Trophoblast cell (in vitro differentiated cells and primary cell): ENCODE results near the gene DOCK11.

Source experiments
- DNase-seq, 2 donors: peaks; one replicate each; pipeline ENCODE4 v3.0.0-alpha.2; 2016
- H2AFZ ChIP-seq: 2 replicates; pipeline ENCODE4 v1.6.1; 2013; ENCODE audit warnings: low read length, moderate library complexity, mild to moderate bottlenecking; ENCODE audit not compliant: insufficient read depth, poor library complexity
- H2AK5ac ChIP-seq: 2 replicates; pipeline ENCODE4 v1.6.1; 2013; ENCODE audit warnings: mild to moderate bottlenecking, low read length
- H2BK120ac ChIP-seq: 2 replicates; pipeline ENCODE4 v1.6.1; 2013; ENCODE audit warnings: low read length, mild to moderate bottlenecking, moderate library complexity; ENCODE audit not compliant: insufficient read depth, poor library complexity
- H2BK12ac ChIP-seq: 2 replicates; pipeline ENCODE4 v1.6.1; 2013; ENCODE audit warnings: mild to moderate bottlenecking, low read length, moderate library complexity
- H2BK5ac ChIP-seq: 2 replicates; pipeline ENCODE4 v1.6.1; 2013; ENCODE audit warnings: low read length, low read depth, moderate library complexity, mild to moderate bottlenecking; ENCODE audit not compliant: poor library complexity
- H3K14ac ChIP-seq: 2 replicates; pipeline ENCODE4 v1.6.1; 2013; ENCODE audit warnings: mild to moderate bottlenecking, low read length
- H3K18ac ChIP-seq: 2 replicates; pipeline ENCODE4 v1.6.1; 2013; ENCODE audit warnings: mild to moderate bottlenecking, low read length
- H3K23ac ChIP-seq: 2 replicates; pipeline ENCODE4 v1.6.1; 2013; ENCODE audit warnings: low read length
- H3K27ac ChIP-seq: 2 replicates; pipeline ENCODE4 v1.5.1; 2013; ENCODE audit warnings: low read depth, mild to moderate bottlenecking, inconsistent platforms, low read length, moderate library complexity
- H3K27me3 ChIP-seq: 2 replicates; pipeline ENCODE4 v1.6.1; 2013; ENCODE audit warnings: inconsistent platforms, mild to moderate bottlenecking, low read length, moderate library complexity; ENCODE audit not compliant: insufficient read depth
- H3K36me3 ChIP-seq, 2 experiments: 1 replicate in 1 of 2; 2 replicates in 1 of 2; pipeline ENCODE4 v1.6.1; 2013; ENCODE audit warnings: low read length in 2 of 2, mild to moderate bottlenecking in 2 of 2, moderate library complexity in 1 of 2; ENCODE audit not compliant: insufficient read depth in 2 of 2, control insufficient read depth in 1 of 2
- H3K4ac ChIP-seq: 2 replicates; pipeline ENCODE4 v1.6.1; 2013; ENCODE audit warnings: low read depth, mild to moderate bottlenecking, low read length, moderate library complexity
- H3K4me1 ChIP-seq, 2 experiments: 1 replicate in 1 of 2; 2 replicates in 1 of 2; pipeline ENCODE4 v1.6.1; 2013; ENCODE audit warnings: low read length in 2 of 2, mild to moderate bottlenecking in 2 of 2, moderate library complexity in 1 of 2; ENCODE audit not compliant: insufficient read depth in 2 of 2, control insufficient read depth in 1 of 2
- H3K4me2 ChIP-seq: 2 replicates; pipeline ENCODE4 v1.6.1; 2013; ENCODE audit warnings: inconsistent platforms, mild to moderate bottlenecking, low read length, moderate library complexity
- H3K4me3 ChIP-seq: 2 replicates; pipeline ENCODE4 v1.5.1; 2013; ENCODE audit warnings: mild to moderate bottlenecking, low read depth, low read length, inconsistent platforms
- H3K79me1 ChIP-seq: one replicate; pipeline ENCODE4 v1.6.1; 2013; ENCODE audit warnings: low read length
- H3K79me2 ChIP-seq: 2 replicates; pipeline ENCODE4 v1.6.1; 2013; ENCODE audit warnings: low read length, mild to moderate bottlenecking; ENCODE audit not compliant: control insufficient read depth, insufficient read depth, poor library complexity
- H3K9ac ChIP-seq: 2 replicates; pipeline ENCODE4 v1.6.1; 2013; ENCODE audit warnings: mild to moderate bottlenecking, low read length
- H3K9me3 ChIP-seq: 2 replicates; pipeline ENCODE4 v1.6.1; 2013; ENCODE audit warnings: low read depth, mild to moderate bottlenecking, control low read depth, inconsistent platforms, low read length; ENCODE audit not compliant: insufficient read depth
- H4K12ac ChIP-seq: 2 replicates; pipeline ENCODE4 v1.6.1; 2013; ENCODE audit warnings: low read depth, mild to moderate bottlenecking, low read length, moderate library complexity
- H4K8ac ChIP-seq: 2 replicates; pipeline ENCODE4 v1.6.1; 2013; ENCODE audit warnings: low read depth, mild to moderate bottlenecking, low read length, moderate library complexity
- H4K91ac ChIP-seq: one replicate; pipeline ENCODE4 v1.6.1; 2013; ENCODE audit warnings: low read depth, mild to moderate bottlenecking, low read length, moderate library complexity
- WGBS: extraction: QIAGEN DNeasy Blood & Tissue Kit; methylation state at CpG from one replicate; pipeline ENCODE4 v1.1.7; 2013; ENCODE audit warnings: missing lambda C conversion rate; ENCODE audit not compliant: insufficient read length, insufficient coverage; ENCODE audit errors: extremely low coverage; 5-methylcytosine and 5-hydroxymethylcytosine counted together

The DOCK11 gene

DNA sequence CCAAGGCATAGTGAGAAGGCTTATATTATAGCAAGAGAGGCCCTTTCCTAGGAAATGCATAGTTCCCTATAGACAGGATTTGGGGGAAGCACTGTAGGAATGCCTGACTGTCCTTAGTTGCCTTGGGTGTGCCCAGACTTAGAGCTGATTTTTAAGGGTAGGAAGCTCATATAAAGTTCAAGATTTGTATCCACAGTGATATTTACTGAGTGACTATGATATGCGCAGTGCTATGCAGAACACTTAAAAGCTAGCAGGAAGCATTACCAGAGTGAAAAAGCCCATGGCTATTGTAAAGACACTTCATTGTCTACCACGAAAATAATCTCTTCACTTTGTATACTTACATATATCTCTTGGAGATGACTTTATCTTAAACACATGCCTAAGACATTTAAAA, 181.7 kb downstream of the DOCK11 start:
- H3K36me3 ChIP-seq = no peaks in the 10 kb centered on the region
- H2BK5ac ChIP-seq = no peak overlapping the region
- H3K4me3 ChIP-seq = no peak overlapping the region
- no peaks in the 10 kb centered on the region for H3K27me3 ChIP-seq
- H2BK120ac ChIP-seq = no peak overlapping the region
- H3K23ac ChIP-seq = no peak overlapping the region
- H4K91ac ChIP-seq = no peak overlapping the region
- H3K79me1 ChIP-seq = no peaks in the 10 kb centered on the region
- no peak overlapping the region for H3K4me2 ChIP-seq
- no peak overlapping the region for H3K27ac ChIP-seq
- DNase-seq = no peak
- no peak overlapping the region for H2AFZ ChIP-seq
- H3K4me1 ChIP-seq = no peaks in the 10 kb centered on the region
- no peak overlapping the region for H3K14ac ChIP-seq
- no CpG with 5 or more reads among the region's 2 CpGs for WGBS
- no peak overlapping the region for H3K9ac ChIP-seq
- no peak overlapping the region for H4K8ac ChIP-seq
- H3K4ac ChIP-seq = no peak overlapping the region
- H2BK12ac ChIP-seq = no peak overlapping the region
- H3K18ac ChIP-seq = no peak overlapping the region
- no peaks in the 10 kb centered on the region for H3K9me3 ChIP-seq
- H4K12ac ChIP-seq = no peak overlapping the region
- H3K79me2 ChIP-seq = no peaks in the 10 kb centered on the region
- no peak overlapping the region for H2AK5ac ChIP-seq

GRCh38 chrX:118679290-118679689, 183.7 kb downstream of the DOCK11 start:
- Histone ChIP-seq H3K23ac (no peak overlapping the region), H2AFZ (no peak overlapping the region), H3K4ac (no peak overlapping the region), H3K14ac (no peak overlapping the region), H2BK12ac (no peak overlapping the region), H3K9me3 (no peaks in the 10 kb centered on the region), H3K18ac (no peak overlapping the region), H3K79me2 (no peaks in the 10 kb centered on the region), H3K4me1 (no peaks in the 10 kb centered on the region), H4K12ac (no peak overlapping the region), H3K4me3 (no peak overlapping the region), H3K27ac (no peak overlapping the region), H2BK120ac (no peak overlapping the region), H3K36me3 (no peaks in the 10 kb centered on the region), H4K91ac (no peak overlapping the region), H4K8ac (no peak overlapping the region), H3K4me2 (no peak overlapping the region), H3K27me3 (no peaks in the 10 kb centered on the region), H3K9ac (no peak overlapping the region), H3K79me1 (no peaks in the 10 kb centered on the region), H2BK5ac (no peak overlapping the region), H2AK5ac (no peak overlapping the region)
- no CpG with 5 or more reads among the region's 1 CpG for WGBS
- no peak for DNase-seq

GRCh38 chrX:118682258-118683014, 186.8 kb downstream of the DOCK11 start:
- Histone ChIP-seq H3K18ac (no peak overlapping the region), H3K27me3 (no peaks in the 10 kb centered on the region), H2BK120ac (no peak overlapping the region), H3K4me1 (no peaks in the 10 kb centered on the region), H4K12ac (no peak overlapping the region), H3K9me3 (no peaks in the 10 kb centered on the region), H2BK12ac (no peak overlapping the region), H4K8ac (no peak overlapping the region), H3K4me2 (no peak overlapping the region), H3K79me2 (no peaks in the 10 kb centered on the region), H2AFZ (no peak overlapping the region), H4K91ac (no peak overlapping the region), H3K23ac (no peak overlapping the region), H3K79me1 (no peaks in the 10 kb centered on the region), H2AK5ac (no peak overlapping the region), H3K4me3 (no peak overlapping the region), H3K27ac (no peak overlapping the region), H3K36me3 (no peaks in the 10 kb centered on the region), H3K14ac (no peak overlapping the region), H2BK5ac (no peak overlapping the region), H3K9ac (no peak overlapping the region), H3K4ac (no peak overlapping the region)
- no peak for DNase-seq
- no CpG with 5 or more reads among the region's 2 CpGs for WGBS

GRCh38 chrX:118685393-118685792, 189.8 kb downstream of the DOCK11 start:
- no peak for DNase-seq
- no CpG with 5 or more reads among the region's 3 CpGs for WGBS
- no peak overlapping the region for H4K12ac ChIP-seq

More at GRCh38 chrX:118685393-118685792, 189.8 kb downstream of the DOCK11 start:
- no peak overlapping the region for H3K4ac ChIP-seq
- H3K27me3 ChIP-seq = no peaks in the 10 kb centered on the region
- H2BK5ac ChIP-seq = no peak overlapping the region
- H3K23ac ChIP-seq = no peak overlapping the region
- H3K18ac ChIP-seq = no peak overlapping the region
- no peaks in the 10 kb centered on the region for H3K9me3 ChIP-seq
- no peaks in the 10 kb centered on the region for H3K79me1 ChIP-seq
- no peak overlapping the region for H2BK12ac ChIP-seq
- H4K91ac ChIP-seq = no peak overlapping the region
- H3K9ac ChIP-seq = no peak overlapping the region
- no peak overlapping the region for H3K27ac ChIP-seq
- H3K4me1 ChIP-seq = no peaks in the 10 kb centered on the region
- H3K14ac ChIP-seq = no peak overlapping the region
- no peak overlapping the region for H3K4me2 ChIP-seq
- H4K8ac ChIP-seq = no peak overlapping the region
- H3K4me3 ChIP-seq = no peak overlapping the region
- no peaks in the 10 kb centered on the region for H3K36me3 ChIP-seq
- no peak overlapping the region for H2BK120ac ChIP-seq
- H3K79me2 ChIP-seq = no peaks in the 10 kb centered on the region
- no peak overlapping the region for H2AFZ ChIP-seq
- H2AK5ac ChIP-seq = no peak overlapping the region
